ENCODE results near the gene SMC1B. TPM values are rescaled to one million over a fixed set of nuclear protein-coding genes. Genes with fewer than 3 reads are reported as not detected.

SMC1B gene
- total RNA-seq, 2 experiments from 2014 or later, result not detected

- intact Hi-C loops (cut with DNase I, micrococcal nuclease), result loop anchor here (1.0 to 10.0 kb wide), 4 partner anchors 98 to 260 kb away; no protein-coding TSS in a partner anchor
- peaks cover 9% of the 10 kb centered on the region for H3K4me1 ChIP-seq (ENCODE audit: insufficient read depth, low read length)
- Mint-ChIP-seq H3K27me3 (no peaks in the 10 kb centered on the region), H3K4me3 (no peak overlapping the region), H3K36me3 (ENCODE audit: low read depth) (no peaks in the 10 kb centered on the region), H3K4me1 (ENCODE audit: low read depth) (peaks cover 15% of the 10 kb centered on the region), H3K27ac (no peak overlapping the region), H3K9me3 (no peaks in the 10 kb centered on the region)
- no peak for TF ChIP-seq CTCF (IDR thresholded peaks at IDR 0.05)
- no peak overlapping the region for H3K4me3 ChIP-seq (ENCODE audit: low read length)
- H3K27me3 ChIP-seq (ENCODE audit: control insufficient read depth in 1 of 2, insufficient read depth in 2 of 2, low read length in 2 of 2), result no peaks in the 10 kb centered on the region
- ChIA-PET CTCF (no interaction called here), POLR2A (no interaction called here)
- no peaks in the 10 kb centered on the region for H3K36me3 ChIP-seq (ENCODE audit: insufficient read depth, low read length)
- H3K27ac ChIP-seq (ENCODE audit: low read depth in 1 of 2, low read length in 2 of 2), result no peak overlapping the region
- DNase-seq (peak in 2 of 14 experiments; percentile 34 to 35), ATAC-seq (ENCODE audit: poor library complexity) (no peak)
- H3K9me3 ChIP-seq (ENCODE audit: control insufficient read depth in 1 of 2, insufficient read depth in 1 of 2, low read length in 2 of 2), result no peaks in the 10 kb centered on the region
Observed at GRCh38 chr22:45434981-45435380, 21.6 kb upstream of the SMC1B start.

GRCh38 chr22:45430871-45431270, 17.5 kb upstream of the SMC1B start:
- ATAC-seq (ENCODE audit: poor library complexity), result no peak
- H3K9me3 Mint-ChIP-seq, result no peaks in the 10 kb centered on the region
- H3K36me3 ChIP-seq (ENCODE audit: insufficient read depth, low read length), result no peaks in the 10 kb centered on the region
- H3K4me1 ChIP-seq (ENCODE audit: insufficient read depth, low read length), result peaks cover 8% of the 10 kb centered on the region
- H3K36me3 Mint-ChIP-seq (ENCODE audit: low read depth), result no peaks in the 10 kb centered on the region
- intact Hi-C loops (cut with DNase I, micrococcal nuclease), result loop anchor here (5.0 to 10.0 kb wide), 2 partner anchors 94 to 256 kb away; no protein-coding TSS in a partner anchor
- TF ChIP-seq CTCF (IDR thresholded peaks at IDR 0.05), result no peak
- H3K27me3 Mint-ChIP-seq, result no peaks in the 10 kb centered on the region
- no peak overlapping the region for H3K4me3 Mint-ChIP-seq
- ChIA-PET POLR2A (no interaction called here), CTCF (no interaction called here)
- H3K4me3 ChIP-seq (ENCODE audit: low read length), result no peak overlapping the region
- no peaks in the 10 kb centered on the region for H3K9me3 ChIP-seq (ENCODE audit: control insufficient read depth in 1 of 2, insufficient read depth in 1 of 2, low read length in 2 of 2)
- H3K27me3 ChIP-seq (ENCODE audit: control insufficient read depth in 1 of 2, insufficient read depth in 2 of 2, low read length in 2 of 2), result no peaks in the 10 kb centered on the region
- no peak overlapping the region for H3K27ac Mint-ChIP-seq
- no peak for DNase-seq
- H3K4me1 Mint-ChIP-seq (ENCODE audit: low read depth), result peaks cover 8% of the 10 kb centered on the region
- H3K27ac ChIP-seq (ENCODE audit: low read depth in 1 of 2, low read length in 2 of 2), result no peak overlapping the region

- no peaks in the 10 kb centered on the region for H3K9me3 Mint-ChIP-seq
- Histone ChIP-seq H3K27ac (ENCODE audit: low read depth in 1 of 2, low read length in 2 of 2) (no peak overlapping the region), H3K9me3 (ENCODE audit: control insufficient read depth in 1 of 2, insufficient read depth in 1 of 2, low read length in 2 of 2) (no peaks in the 10 kb centered on the region), H3K4me3 (ENCODE audit: low read length) (no peak overlapping the region), H3K4me1 (ENCODE audit: insufficient read depth, low read length) (peaks cover 1% of the 10 kb centered on the region), H3K27me3 (ENCODE audit: control insufficient read depth in 1 of 2, insufficient read depth in 2 of 2, low read length in 2 of 2) (no peaks in the 10 kb centered on the region), H3K36me3 (ENCODE audit: insufficient read depth, low read length) (no peaks in the 10 kb centered on the region)
- POLR2A ChIA-PET, result no interaction called here
- H3K4me3 Mint-ChIP-seq, result no peak overlapping the region
- ATAC-seq (ENCODE audit: poor library complexity) (no peak), DNase-seq (no peak)
- peaks cover under 1% of the 10 kb centered on the region for H3K4me1 Mint-ChIP-seq (ENCODE audit: low read depth)
- TF ChIP-seq CTCF (IDR thresholded peaks at IDR 0.05), result no peak
- intact Hi-C loops (cut with DNase I, micrococcal nuclease), result loop anchor here (5.0 to 10.0 kb wide), 2 partner anchors 93 to 255 kb away; no protein-coding TSS in a partner anchor
- CTCF ChIA-PET, result no interaction called here
- no peaks in the 10 kb centered on the region for H3K36me3 Mint-ChIP-seq (ENCODE audit: low read depth)
- H3K27me3 Mint-ChIP-seq, result no peaks in the 10 kb centered on the region
- H3K27ac Mint-ChIP-seq, result no peak overlapping the region
Observed at GRCh38 chr22:45429981-45430775, 16.8 kb upstream of the SMC1B start.
